Transverse colon (tissue), 4 donors: ENCODE data around the gene NCOA5.

Source experiments
- CTCF ChIP-seq, 5 experiments: fragments of 200-600 bp in 3 of 5; fragments of 450-650 bp in 2 of 5; sonication (generic) in 3 of 5; IDR thresholded peaks; 1 replicate in 2 of 5; 2 replicates in 3 of 5; pipeline ENCODE4 v1.5.1; 2016 to 2017; ENCODE audit warnings: antibody characterized with exemption in 5 of 5, inconsistent platforms in 3 of 5, mild to moderate bottlenecking in 2 of 5, moderate library complexity in 1 of 5
- EP300 ChIP-seq: sonication (generic); formaldehyde crosslinking; IDR thresholded peaks from one replicate; pipeline ENCODE4 v1.6.1; 2017; ENCODE audit warnings: antibody characterized with exemption, low read depth
- POLR2A ChIP-seq: fragments of 450-650 bp; IDR thresholded peaks from one replicate; pipeline ENCODE4 v1.6.1; 2016; ENCODE audit warnings: antibody characterized with exemption, mild to moderate bottlenecking, moderate library complexity
- POLR2AphosphoS5 ChIP-seq, 3 donors: sonication (generic); formaldehyde crosslinking; IDR thresholded peaks; one replicate each; pipeline ENCODE4 v1.6.1; 2016; ENCODE audit warnings: antibody characterized with exemption in 3 of 3

GRCh38 chr20:46119028-46119546 lies 29.3 kb upstream of the NCOA5 start:
- TF ChIP-seq CTCF (IDR thresholded peaks at IDR 0.05) (no peak), POLR2AphosphoS5 (IDR thresholded peaks at IDR 0.05) (no peak), EP300 (no peak), POLR2A (no peak)
